Measurements from ENCODE around the gene GALNT10. TPM values are rescaled to one million over a fixed set of nuclear protein-coding genes. Genes with fewer than 3 reads are reported as not detected.

The GALNT10 gene
- total RNA-seq, 1 experiment from 2014 or later = 22.9 TPM

DNA sequence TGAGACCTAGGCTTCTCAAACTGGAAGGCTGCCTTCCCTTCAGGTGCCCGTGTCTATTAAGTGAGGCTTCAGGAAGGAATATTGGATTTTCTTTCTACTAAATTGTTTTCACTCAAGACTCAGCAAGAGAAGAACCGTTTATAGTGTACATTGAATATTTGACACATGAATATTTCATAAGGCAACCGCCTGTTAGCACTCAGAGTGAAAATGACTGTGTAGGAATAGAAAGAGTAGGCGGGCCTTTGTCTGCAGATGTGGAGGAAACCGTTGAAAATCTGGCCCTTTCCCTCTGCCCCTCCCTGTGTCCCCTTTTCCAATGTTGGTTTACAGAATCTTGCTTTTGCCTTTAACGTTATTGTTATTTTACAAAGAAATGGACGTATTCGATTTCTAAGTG lies 261.4 kb downstream of the GALNT10 start:
- ATAC-seq (no peak), DNase-seq (ENCODE audit: low spot score) (no peak)
- Mint-ChIP-seq H3K9me3 (no peaks in the 10 kb centered on the region), H3K27me3 (ENCODE audit: low read depth) (peaks cover 7% of the 10 kb centered on the region), H3K4me1 (peaks cover 13% of the 10 kb centered on the region), H3K36me3 (peaks cover 29% of the 10 kb centered on the region), H3K27ac (no peak overlapping the region), H3K4me3 (no peak overlapping the region)
- TF ChIP-seq ZNF416 (CRISPR knock-in tag; IDR thresholded peaks at IDR 0.05) = no peak
- TF ChIP-seq TEAD4 (CRISPR knock-in tag; IDR thresholded peaks at IDR 0.05) = no peak
- TF ChIP-seq ZNF396 (CRISPR knock-in tag; IDR thresholded peaks at IDR 0.05; ENCODE audit: borderline replicate concordance) = no peak
- no peak for TF ChIP-seq KAT7 (CRISPR knock-in tag; IDR thresholded peaks at IDR 0.05; ENCODE audit: borderline replicate concordance)
- TF ChIP-seq SMAD4 (CRISPR knock-in tag; IDR thresholded peaks at IDR 0.05) = no peak
- no peak for TF ChIP-seq ZNF121 (CRISPR knock-in tag; IDR thresholded peaks at IDR 0.05)
- no peak for TF ChIP-seq HMGA2 (CRISPR knock-in tag; IDR thresholded peaks at IDR 0.05)
- TF ChIP-seq ZNF138 (CRISPR knock-in tag; conservative IDR thresholded peaks at IDR 0.05) = no peak
- TF ChIP-seq, protein P1, sequence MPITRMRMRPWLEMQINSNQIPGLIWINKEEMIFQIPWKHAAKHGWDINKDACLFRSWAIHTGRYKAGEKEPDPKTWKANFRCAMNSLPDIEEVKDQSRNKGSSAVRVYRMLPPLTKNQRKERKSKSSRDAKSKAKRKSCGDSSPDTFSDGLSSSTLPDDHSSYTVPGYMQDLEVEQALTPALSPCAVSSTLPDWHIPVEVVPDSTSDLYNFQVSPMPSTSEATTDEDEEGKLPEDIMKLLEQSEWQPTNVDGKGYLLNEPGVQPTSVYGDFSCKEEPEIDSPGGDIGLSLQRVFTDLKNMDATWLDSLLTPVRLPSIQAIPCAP (CRISPR knock-in tag; IDR thresholded peaks at IDR 0.05) = no peak
- TF ChIP-seq, protein P2, sequence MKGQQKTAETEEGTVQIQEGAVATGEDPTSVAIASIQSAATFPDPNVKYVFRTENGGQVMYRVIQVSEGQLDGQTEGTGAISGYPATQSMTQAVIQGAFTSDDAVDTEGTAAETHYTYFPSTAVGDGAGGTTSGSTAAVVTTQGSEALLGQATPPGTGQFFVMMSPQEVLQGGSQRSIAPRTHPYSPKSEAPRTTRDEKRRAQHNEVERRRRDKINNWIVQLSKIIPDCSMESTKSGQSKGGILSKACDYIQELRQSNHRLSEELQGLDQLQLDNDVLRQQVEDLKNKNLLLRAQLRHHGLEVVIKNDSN (CRISPR knock-in tag; IDR thresholded peaks at IDR 0.05) = no peak
- no peak for TF ChIP-seq NFE2L1 (CRISPR knock-in tag; IDR thresholded peaks at IDR 0.05)
- TF ChIP-seq, protein P3, sequence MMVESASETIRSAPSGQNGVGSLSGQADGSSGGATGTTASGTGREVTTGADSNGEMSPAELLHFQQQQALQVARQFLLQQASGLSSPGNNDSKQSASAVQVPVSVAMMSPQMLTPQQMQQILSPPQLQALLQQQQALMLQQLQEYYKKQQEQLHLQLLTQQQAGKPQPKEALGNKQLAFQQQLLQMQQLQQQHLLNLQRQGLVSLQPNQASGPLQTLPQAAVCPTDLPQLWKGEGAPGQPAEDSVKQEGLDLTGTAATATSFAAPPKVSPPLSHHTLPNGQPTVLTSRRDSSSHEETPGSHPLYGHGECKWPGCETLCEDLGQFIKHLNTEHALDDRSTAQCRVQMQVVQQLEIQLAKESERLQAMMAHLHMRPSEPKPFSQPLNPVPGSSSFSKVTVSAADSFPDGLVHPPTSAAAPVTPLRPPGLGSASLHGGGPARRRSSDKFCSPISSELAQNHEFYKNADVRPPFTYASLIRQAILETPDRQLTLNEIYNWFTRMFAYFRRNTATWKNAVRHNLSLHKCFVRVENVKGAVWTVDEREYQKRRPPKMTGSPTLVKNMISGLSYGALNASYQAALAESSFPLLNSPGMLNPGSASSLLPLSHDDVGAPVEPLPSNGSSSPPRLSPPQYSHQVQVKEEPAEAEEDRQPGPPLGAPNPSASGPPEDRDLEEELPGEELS (CRISPR knock-in tag; IDR thresholded peaks at IDR 0.05) = no peak
- POLR2A ChIA-PET = no interaction called here
- CTCF ChIA-PET = no interaction called here

DNA sequence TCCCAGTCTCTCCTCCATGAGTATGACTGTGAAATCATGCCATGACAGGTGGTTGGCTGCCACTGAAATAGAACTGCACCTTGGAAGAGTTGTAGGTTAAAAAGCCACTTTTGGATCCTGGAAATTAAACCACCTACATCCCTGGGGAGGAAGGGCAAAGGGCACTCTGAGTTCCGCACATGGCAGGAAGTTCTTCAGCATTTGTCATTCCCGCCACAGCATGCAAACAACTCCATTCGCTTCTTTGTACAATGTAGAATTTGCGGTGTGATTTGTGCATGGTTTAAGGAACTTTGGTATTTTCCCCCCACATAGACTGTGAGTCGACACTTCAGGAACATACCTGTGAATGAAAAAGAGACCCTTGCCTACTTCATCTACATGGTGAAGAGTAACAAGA lies 265.1 kb downstream of the GALNT10 start:
- H3K27ac Mint-ChIP-seq = no peak overlapping the region
- ATAC-seq (no peak), DNase-seq (ENCODE audit: low spot score) (no peak)
- no peaks in the 10 kb centered on the region for H3K27me3 Mint-ChIP-seq (ENCODE audit: low read depth)
- peaks cover 32% of the 10 kb centered on the region for H3K36me3 Mint-ChIP-seq
- H3K4me1 Mint-ChIP-seq = no peaks in the 10 kb centered on the region
- ChIA-PET POLR2A (no interaction called here), CTCF (interaction anchor here (1.3 kb wide), 1 partner anchor 11 kb away, joined by 4 read pairs; no protein-coding TSS in a partner anchor)
- no peak overlapping the region for H3K4me3 Mint-ChIP-seq
- TF ChIP-seq NR2C2 (CRISPR knock-in tag; IDR thresholded peaks at IDR 0.05) = no peak
- TF ChIP-seq, protein P4, sequence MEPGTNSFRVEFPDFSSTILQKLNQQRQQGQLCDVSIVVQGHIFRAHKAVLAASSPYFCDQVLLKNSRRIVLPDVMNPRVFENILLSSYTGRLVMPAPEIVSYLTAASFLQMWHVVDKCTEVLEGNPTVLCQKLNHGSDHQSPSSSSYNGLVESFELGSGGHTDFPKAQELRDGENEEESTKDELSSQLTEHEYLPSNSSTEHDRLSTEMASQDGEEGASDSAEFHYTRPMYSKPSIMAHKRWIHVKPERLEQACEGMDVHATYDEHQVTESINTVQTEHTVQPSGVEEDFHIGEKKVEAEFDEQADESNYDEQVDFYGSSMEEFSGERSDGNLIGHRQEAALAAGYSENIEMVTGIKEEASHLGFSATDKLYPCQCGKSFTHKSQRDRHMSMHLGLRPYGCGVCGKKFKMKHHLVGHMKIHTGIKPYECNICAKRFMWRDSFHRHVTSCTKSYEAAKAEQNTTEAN (CRISPR knock-in tag; IDR thresholded peaks at IDR 0.05) = no peak
- TF ChIP-seq, protein P2 (CRISPR knock-in tag; IDR thresholded peaks at IDR 0.05) = no peak
- TF ChIP-seq, protein P5, sequence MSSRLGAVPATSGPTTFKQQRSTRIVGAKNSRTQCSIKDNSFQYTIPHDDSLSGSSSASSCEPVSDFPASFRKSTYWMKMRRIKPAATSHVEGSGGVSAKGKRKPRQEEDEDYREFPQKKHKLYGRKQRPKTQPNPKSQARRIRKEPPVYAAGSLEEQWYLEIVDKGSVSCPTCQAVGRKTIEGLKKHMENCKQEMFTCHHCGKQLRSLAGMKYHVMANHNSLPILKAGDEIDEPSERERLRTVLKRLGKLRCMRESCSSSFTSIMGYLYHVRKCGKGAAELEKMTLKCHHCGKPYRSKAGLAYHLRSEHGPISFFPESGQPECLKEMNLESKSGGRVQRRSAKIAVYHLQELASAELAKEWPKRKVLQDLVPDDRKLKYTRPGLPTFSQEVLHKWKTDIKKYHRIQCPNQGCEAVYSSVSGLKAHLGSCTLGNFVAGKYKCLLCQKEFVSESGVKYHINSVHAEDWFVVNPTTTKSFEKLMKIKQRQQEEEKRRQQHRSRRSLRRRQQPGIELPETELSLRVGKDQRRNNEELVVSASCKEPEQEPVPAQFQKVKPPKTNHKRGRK (CRISPR knock-in tag; IDR thresholded peaks at IDR 0.05; ENCODE audit: borderline replicate concordance) = no peak
- TF ChIP-seq HMGA2 (CRISPR knock-in tag; IDR thresholded peaks at IDR 0.05) = no peak
- no peak for TF ChIP-seq CREB1 (CRISPR knock-in tag; IDR thresholded peaks at IDR 0.05)
- TF ChIP-seq, protein P6, sequence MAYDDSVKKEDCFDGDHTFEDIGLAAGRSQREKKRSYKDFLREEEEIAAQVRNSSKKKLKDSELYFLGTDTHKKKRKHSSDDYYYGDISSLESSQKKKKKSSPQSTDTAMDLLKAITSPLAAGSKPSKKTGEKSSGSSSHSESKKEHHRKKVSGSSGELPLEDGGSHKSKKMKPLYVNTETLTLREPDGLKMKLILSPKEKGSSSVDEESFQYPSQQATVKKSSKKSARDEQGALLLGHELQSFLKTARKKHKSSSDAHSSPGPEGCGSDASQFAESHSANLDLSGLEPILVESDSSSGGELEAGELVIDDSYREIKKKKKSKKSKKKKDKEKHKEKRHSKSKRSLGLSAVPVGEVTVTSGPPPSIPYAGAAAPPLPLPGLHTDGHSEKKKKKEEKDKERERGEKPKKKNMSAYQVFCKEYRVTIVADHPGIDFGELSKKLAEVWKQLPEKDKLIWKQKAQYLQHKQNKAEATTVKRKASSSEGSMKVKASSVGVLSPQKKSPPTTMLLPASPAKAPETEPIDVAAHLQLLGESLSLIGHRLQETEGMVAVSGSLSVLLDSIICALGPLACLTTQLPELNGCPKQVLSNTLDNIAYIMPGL (CRISPR knock-in tag; IDR thresholded peaks at IDR 0.05) = no peak
- TF ChIP-seq CBFB (CRISPR knock-in tag; IDR thresholded peaks at IDR 0.05; ENCODE audit: low read depth) = no peak
- H3K9me3 Mint-ChIP-seq = no peaks in the 10 kb centered on the region

All from WTC11 (cell line).